ENCODE measurements around the gene MAGI2. TPM values are rescaled to one million over a fixed set of nuclear protein-coding genes. Genes with fewer than 3 reads are reported as not detected.

MAGI2 gene
- polyA plus RNA-seq, 1 donor = 37.2 TPM

- DNase-seq = no peak
Observed at GRCh38 chr7:77985974-77986339, 1467.5 kb downstream of the MAGI2 start.

- DNase-seq = no peak
Observed at GRCh38 chr7:77985232-77985973, 1468.1 kb downstream of the MAGI2 start.

- DNase-seq = no peak
Observed at GRCh38 chr7:77983973-77984372, 1469.5 kb downstream of the MAGI2 start.

- DNase-seq = no peak
Observed at GRCh38 chr7:77982926-77983550, 1470.4 kb downstream of the MAGI2 start.

- DNase-seq = no peak
Observed at GRCh38 chr7:77980087-77980713, 1473.3 kb downstream of the MAGI2 start.

- no peak for DNase-seq
Observed at GRCh38 chr7:77979219-77979618, 1474.2 kb downstream of the MAGI2 start.

GRCh38 chr7:77975672-77976480 lies 1477.6 kb downstream of the MAGI2 start:
- no peak for DNase-seq

GRCh38 chr7:77971726-77972125 lies 1481.7 kb downstream of the MAGI2 start:
- DNase-seq = no peak

GRCh38 chr7:77967429-77967828 lies 1486.0 kb downstream of the MAGI2 start:
- DNase-seq = no peak

Measured in left kidney (tissue), 2 donors.